RWPE1 (cell line): Measurements from ENCODE around the gene REM2.

Experiments
- CTCF ChIA-PET: fragments of 350-600 bp; sonication (Branson Sonifier 250); formaldehyde crosslinking; extraction: SDS; loops from one replicate; lab custom pipeline; 2021; lab: Yijun Ruan, JAX
- POLR2A ChIA-PET: fragments of 400-600 bp; formaldehyde crosslinking; extraction: SDS; loops from one replicate; lab custom pipeline; 2020; ENCODE audit warnings: antibody characterized with exemption; ENCODE audit not compliant: low non-redundant PET; lab: Yijun Ruan, JAX
- DNase-seq: peaks from one replicate; pipeline ENCODE4 v3.0.0; 2012; ENCODE audit warnings: low spot score
- H3K27ac ChIP-seq: fragments of 450-650 bp; 2 replicates; pipeline ENCODE4 v1.5.1; 2017
- CTCF ChIP-seq: fragments of 450-650 bp; conservative IDR thresholded peaks from 2 replicates; pipeline ENCODE4 v1.5.1; 2017; ENCODE audit warnings: low read depth, mild to moderate bottlenecking

REM2 gene

GRCh38 chr14:22893706-22894105, 10.7 kb downstream of the REM2 start:
- ChIA-PET CTCF (interaction anchor here (0.6 kb wide), 2 partner anchors 21 to 161 kb away, joined by 3 to 4 read pairs; no protein-coding TSS in a partner anchor), POLR2A (no interaction called here)
- no peak for TF ChIP-seq CTCF
- no peak overlapping the region for H3K27ac ChIP-seq
- no peak for DNase-seq

DNA sequence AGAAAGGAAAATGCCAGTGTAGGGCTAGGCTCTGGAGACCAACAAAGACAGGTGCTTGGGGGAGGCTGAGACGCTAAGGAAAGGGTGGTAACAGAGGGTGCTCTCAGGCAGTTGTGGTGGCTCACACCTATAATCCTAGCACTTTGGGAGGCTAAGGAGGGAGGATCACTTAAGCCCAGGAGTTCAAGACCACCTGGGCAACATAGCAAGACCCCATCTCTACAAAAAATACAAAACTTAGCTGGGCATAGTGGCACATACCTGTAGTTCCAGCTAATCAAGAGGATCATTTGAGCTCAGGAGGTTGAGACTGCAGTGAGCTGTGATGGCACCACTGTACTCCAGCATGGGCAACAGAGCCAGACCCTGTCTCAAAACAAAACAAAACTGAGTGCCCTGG, 12.4 kb downstream of the REM2 start:
- no peak overlapping the region for H3K27ac ChIP-seq
- TF ChIP-seq CTCF = no peak
- ChIA-PET CTCF (interaction anchor here (0.6 to 1.9 kb wide), 4 partner anchors 8 to 1438 kb away, joined by 3 to 6 read pairs (median 4); no protein-coding TSS in a partner anchor), POLR2A (no interaction called here)
- DNase-seq = no peak

DNA sequence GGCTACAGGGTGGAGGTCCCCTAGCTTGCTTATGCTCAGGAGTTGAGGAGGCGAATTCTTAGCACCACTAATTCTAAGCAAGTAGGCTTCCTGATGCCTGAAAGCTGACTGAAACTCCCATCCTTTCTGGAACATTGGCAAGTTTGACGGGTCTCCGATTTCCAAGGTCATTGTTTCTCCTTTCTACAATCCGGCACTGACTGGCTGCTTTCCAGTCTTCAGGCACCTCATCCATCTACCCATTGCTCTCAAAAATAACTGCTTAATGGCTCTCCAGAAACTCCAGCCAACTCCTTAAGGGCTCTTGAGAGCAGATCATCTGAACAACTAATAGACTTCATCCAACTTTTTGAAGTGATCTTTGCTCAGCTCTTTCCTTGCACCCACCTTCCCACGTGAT, 13.3 kb downstream of the REM2 start:
- ChIA-PET CTCF (interaction anchor here (0.7 to 1.9 kb wide), 4 partner anchors 9 to 173 kb away, joined by 3 to 5 read pairs (median 4); no protein-coding TSS in a partner anchor), POLR2A (no interaction called here)
- no peak overlapping the region for H3K27ac ChIP-seq
- no peak for DNase-seq
- no peak for TF ChIP-seq CTCF

GRCh38 chr14:22896760-22897159, 13.7 kb downstream of the REM2 start:
- ChIA-PET CTCF (interaction anchor here (0.7 to 1.9 kb wide), 4 partner anchors 9 to 172 kb away, joined by 3 to 5 read pairs (median 4); no protein-coding TSS in a partner anchor), POLR2A (no interaction called here)
- H3K27ac ChIP-seq = no peak overlapping the region
- no peak for TF ChIP-seq CTCF
- DNase-seq = no peak

DNA sequence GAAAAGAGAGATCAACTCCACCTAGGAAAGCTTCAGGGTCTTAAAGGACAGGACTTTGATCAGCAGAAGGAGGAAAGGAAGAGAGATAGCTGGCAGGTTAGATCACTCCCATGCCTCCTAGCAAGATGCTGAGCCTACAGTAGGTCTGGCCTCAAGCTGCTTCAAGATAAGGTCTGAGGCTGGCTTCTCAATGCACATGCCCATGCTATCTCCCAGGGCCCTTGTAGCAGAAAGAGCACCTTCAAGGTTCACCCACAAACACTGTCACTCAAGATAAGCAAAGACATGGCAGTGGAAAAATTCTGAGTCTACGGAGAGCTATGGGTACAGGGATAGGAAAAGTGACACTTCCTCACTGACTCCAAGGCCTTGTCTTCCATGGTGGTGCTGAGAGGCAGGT, 14.3 kb downstream of the REM2 start:
- POLR2A ChIA-PET = no interaction called here
- CTCF ChIA-PET = interaction anchor here (0.6 to 1.9 kb wide), 3 partner anchors 10 to 31 kb away, joined by 3 to 5 read pairs (median 4); no protein-coding TSS in a partner anchor
- TF ChIP-seq CTCF = no peak
- DNase-seq = no peak
- H3K27ac ChIP-seq = no peak overlapping the region

DNA sequence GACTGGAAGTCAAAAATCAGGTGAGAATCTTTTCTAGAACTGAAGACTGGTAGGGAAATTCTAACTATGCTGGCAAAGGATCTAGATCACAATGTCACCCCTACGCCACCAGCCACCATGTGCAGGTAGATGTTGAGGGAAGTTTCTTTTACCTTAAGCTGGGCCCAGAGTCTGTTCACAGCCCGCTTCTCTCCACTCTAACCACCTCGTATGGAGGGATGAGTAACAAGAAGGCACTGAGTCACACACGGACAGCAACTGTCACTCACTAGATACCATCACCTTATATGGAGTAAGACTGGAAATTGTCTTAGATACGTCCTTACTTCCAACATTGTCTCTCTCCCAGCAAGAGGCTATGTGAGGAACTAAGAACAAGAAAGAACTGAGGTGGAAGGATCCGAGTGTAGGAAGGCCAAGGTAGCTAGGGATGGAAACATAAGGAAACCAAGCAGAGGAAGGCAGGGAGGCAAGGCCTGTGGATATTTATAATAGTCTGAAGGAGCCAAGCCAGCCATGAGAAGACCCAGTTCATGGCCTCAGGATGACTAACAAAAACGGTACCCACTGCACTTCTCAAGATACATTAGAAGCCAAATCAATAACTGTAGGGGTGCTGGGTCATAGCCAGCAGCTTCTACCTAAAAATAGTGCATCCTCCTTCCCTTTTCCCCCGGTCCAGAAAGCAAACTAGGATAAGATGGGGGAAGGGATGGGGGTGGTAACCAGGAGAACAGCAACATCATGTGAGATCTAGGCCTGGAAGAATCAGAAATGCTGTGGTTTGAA, 15.5 kb downstream of the REM2 start:
- POLR2A ChIA-PET = no interaction called here
- CTCF ChIA-PET = interaction anchor here (0.5 to 0.7 kb wide), 3 partner anchors 23 to 76 kb away, joined by 3 to 6 read pairs (median 5); no protein-coding TSS in a partner anchor
- DNase-seq = peak; percentile 70
- H3K27ac ChIP-seq = no peak overlapping the region
- TF ChIP-seq CTCF = no peak
